HG03457 (cell line): ENCODE results near the gene EPB41L4B.
A peak's percentile ranks its signal among the peaks of the same experiment; 100 is the strongest.
"Not testable (repeated sequence)": the region's sequence is repeated elsewhere in the genome, so short reads cannot be mapped to it uniquely, and the experiment has no call there.

Experiments
- ATAC-seq: cut with Tn5 transposase; IDR thresholded peaks from one replicate; pipeline ENCODE4 v1.9.1; 2021; ENCODE audit warnings: moderate number of reproducible peaks; ENCODE audit not compliant: unreplicated experiment

EPB41L4B gene

GRCh38 chr9:109320742-109321448 is at the start of gene EPB41L4B:
Gene EPB41L4B, minus strand, starts transcription at chr9:109321059. Its CDS starts 613 bp downstream, at chr9:109320446.
- peak; percentile 98 for ATAC-seq

- ATAC-seq = peak; percentile 67
These were observed 48.4 kb upstream of the EPB41L4B start for GRCh38 chr9:109369285-109369684.

- no peak for ATAC-seq
These were observed 39.9 kb upstream of the EPB41L4B start for GRCh38 chr9:109360771-109361170.

GRCh38 chr9:109358968-109359603 is 38.2 kb upstream of the EPB41L4B start:
- not testable (repeated sequence) for ATAC-seq

GRCh38 chr9:109355564-109356297 is 34.9 kb upstream of the EPB41L4B start:
- no peak for ATAC-seq

- no peak for ATAC-seq
These were observed 33.3 kb upstream of the EPB41L4B start for GRCh38 chr9:109354190-109354589.

GRCh38 chr9:109351032-109351431 is 30.2 kb upstream of the EPB41L4B start:
- ATAC-seq = no peak

- ATAC-seq = no peak
These were observed 28.6 kb upstream of the EPB41L4B start for GRCh38 chr9:109349421-109349846.

GRCh38 chr9:109346904-109347303 is 26.0 kb upstream of the EPB41L4B start:
- ATAC-seq = no peak

- no peak for ATAC-seq
These were observed 24.0 kb upstream of the EPB41L4B start for GRCh38 chr9:109344866-109345265.

- ATAC-seq = no peak
These were observed 22.0 kb upstream of the EPB41L4B start for GRCh38 chr9:109342878-109343277.

- no peak for ATAC-seq
These were observed 20.7 kb upstream of the EPB41L4B start for GRCh38 chr9:109341561-109341960.

GRCh38 chr9:109340979-109341378 is 20.1 kb upstream of the EPB41L4B start:
- ATAC-seq = not testable (repeated sequence)

GRCh38 chr9:109336409-109336808 is 15.6 kb upstream of the EPB41L4B start:
- ATAC-seq = no peak

GRCh38 chr9:109335929-109336328 is 15.1 kb upstream of the EPB41L4B start:
- ATAC-seq = no peak

- ATAC-seq = no peak
These were observed 14.3 kb upstream of the EPB41L4B start for GRCh38 chr9:109335121-109335520.

- no peak for ATAC-seq
These were observed 10.5 kb upstream of the EPB41L4B start for GRCh38 chr9:109331353-109331752.

- no peak for ATAC-seq
These were observed 8.9 kb upstream of the EPB41L4B start for GRCh38 chr9:109329638-109330258.

- ATAC-seq = no peak
These were observed 8.2 kb upstream of the EPB41L4B start for GRCh38 chr9:109328978-109329637.

GRCh38 chr9:109325089-109325488 is 4.2 kb upstream of the EPB41L4B start:
- ATAC-seq = no peak

GRCh38 chr9:109323771-109324170 is 2.9 kb upstream of the EPB41L4B start:
- no peak for ATAC-seq
